HK-2 (cell line): ENCODE results near the gene SMAD5.

Experiments
- DNase-seq: peaks from one replicate; pipeline ENCODE4 v3.0.0-alpha.2; 2018; ENCODE audit not compliant: unreplicated experiment

The SMAD5 gene

DNA sequence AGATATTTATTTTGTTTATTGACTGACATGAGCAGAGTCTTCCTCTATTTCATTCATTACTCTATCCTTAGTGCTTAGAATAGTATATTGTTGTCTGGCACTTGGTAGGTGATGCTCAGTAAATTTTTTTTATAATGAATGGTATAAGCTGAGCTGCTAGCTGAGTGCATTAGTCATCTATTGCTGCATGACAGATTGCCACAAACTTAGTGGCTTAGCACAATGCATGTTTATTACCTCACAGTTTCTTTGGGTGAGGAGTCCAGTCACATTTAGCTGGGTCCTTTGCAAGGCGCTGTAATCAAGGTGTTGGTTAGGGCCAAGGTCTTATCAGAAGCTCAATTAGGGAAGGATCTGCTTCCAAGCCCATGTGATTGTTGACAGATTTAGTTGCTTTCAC is 23.1 kb downstream of the SMAD5 start:
- no peak for DNase-seq

DNA sequence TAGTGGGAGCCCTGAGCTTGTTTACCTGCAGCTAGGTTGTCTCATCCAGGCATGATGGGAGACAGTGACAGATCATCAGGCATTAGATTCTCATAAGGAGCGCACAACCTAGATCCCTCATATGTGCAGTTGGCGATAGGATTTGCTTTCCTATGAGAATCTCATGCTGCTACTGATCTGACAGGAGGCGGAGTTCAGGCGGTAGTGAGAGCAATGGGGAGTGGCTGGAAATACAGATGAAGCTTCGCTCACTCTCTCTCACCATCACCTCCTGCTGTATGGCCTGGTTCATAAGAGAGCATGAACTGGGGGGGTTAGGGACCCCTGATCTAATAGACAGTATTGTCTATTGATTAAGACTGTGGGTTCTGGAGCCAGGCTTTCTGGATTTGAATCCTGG is 24.9 kb downstream of the SMAD5 start:
- no peak for DNase-seq

DNA sequence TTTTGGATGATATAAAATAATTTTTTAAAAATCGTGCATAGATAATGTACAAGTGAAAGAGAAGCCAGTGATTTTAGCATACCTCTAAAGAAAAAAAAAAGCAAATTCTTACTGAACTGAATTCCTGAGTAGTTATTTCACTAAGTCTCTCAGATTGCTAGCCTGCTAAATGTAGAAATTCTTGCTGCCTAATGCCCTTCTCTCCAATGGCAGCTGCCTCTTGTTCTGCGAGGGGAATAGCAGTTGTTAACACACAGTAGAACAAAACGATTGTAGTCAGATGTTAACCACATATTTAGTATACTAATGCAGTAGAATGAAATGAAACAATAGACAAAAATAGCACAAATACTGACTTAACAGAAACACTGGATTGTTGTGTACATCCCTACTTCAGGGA is 26.8 kb downstream of the SMAD5 start:
- no peak for DNase-seq

DNA sequence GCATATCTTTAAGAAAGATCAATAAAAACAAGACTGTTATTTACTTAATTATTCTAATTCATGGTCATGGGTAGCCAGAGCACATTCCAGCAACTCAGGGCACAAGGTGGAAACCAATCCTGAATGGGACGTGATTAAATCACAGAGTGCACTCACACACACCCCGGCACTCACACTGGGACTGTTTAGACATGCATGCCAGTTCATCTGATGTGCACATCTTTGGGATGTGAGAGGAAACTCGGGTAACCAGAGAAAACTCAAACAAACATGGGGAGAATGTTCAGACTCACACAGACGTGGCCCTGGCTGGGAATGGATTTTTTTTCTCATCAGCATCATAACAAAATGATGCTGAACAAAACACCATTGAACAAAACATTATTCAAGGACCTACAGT is 29.4 kb downstream of the SMAD5 start:
- DNase-seq: no peak

DNA sequence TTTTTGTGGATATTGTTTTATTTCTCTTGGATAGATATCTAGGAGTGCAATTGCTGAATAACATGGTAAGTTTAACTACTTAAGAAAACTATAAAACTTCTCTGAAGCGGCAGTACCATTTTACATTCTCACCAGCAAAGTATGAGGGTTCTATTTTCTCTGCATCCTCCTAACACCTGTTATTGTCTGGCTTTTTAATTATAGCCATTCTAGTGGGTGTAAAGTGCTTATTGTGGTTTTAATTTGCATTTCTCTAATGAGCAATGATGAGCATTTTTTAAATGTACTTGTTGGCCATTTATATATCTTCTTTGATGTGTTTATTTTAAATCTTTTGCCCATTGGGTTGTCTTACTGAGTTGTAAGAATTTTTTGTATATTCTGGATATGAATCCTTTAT is 31.6 kb downstream of the SMAD5 start:
- DNase-seq: no peak

DNA sequence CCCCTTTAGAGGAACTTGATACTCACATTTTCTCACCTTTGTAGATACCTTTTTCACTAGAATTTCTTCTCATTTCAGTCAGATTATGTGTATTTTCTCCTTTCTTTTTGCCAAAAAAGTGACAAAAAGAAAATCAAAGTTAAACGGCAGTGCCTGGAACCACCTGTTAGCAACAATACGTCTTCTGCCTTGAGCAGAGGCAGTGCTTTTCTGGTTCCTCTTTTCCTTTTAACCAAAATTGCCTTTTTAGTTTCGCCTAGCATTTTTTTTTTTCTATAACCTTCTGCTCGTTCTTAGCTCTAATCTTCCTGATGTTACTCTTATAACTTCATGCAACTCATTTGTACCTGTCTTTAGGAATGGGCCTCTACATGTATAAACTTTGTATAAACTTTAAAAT is 34.3 kb downstream of the SMAD5 start:
- no peak for DNase-seq

DNA sequence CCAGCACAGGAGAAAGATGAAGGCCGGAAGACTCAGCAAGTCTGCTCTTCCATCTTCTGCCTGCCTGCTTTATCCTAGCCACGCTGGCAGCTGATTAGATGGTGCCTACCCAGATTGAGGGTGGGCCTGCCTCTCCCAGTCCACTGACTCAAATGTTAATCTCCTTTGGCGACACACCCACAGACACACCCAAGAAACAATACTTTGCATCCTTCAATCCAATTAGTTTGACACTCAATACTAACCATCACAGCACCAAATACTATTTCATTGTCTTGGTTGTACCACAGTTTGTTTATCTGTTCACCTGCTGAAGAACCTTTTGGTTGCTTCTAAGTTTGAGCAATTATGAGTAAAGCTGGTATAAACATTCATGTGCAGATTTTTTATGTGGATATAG is 36.6 kb downstream of the SMAD5 start:
- no peak for DNase-seq

DNA sequence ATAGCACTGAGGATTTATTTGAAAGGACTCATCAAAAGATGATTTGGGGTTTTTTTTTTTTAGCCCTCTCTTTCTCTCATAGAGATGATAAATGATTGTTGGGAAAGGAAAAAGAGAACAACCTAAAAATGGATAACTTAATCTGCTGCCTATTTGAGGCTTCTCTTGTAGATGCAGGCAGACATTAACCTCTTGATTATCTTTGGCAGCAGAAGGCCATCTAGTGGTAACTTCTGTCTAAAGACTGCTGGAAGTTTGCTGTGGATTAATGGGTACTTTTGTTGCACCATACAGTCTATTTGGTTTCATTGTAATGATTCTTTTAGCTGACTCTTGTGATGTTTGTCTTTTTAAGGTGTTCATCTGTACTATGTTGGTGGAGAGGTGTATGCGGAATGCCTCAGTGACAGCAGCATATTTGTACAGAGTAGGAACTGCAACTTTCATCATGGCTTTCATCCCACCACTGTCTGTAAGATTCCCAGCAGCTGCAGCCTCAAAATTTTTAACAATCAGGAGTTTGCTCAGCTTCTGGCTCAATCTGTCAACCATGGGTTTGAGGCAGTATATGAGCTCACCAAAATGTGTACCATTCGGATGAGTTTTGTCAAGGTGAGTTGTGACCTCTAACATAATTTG is 41.5 kb downstream of the SMAD5 start:
- no peak for DNase-seq

DNA sequence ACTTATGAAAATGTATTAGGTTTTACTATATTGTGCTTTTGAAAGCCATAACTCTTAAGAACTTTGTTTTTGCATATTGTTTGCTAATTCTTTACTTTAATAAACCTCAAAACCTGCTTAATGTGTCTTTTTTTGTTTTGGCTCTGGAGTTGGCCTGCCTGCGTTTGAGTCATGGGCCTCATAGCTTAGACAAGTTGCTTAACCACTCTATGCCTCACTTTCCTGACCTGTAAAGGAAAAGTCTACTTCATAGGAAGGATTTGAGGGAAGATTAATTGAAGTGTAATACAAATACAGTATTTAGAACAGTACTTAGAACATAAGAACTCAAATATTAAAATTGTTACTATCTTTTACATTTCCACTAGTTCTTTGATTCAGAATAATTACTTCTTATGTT is 50.0 kb downstream of the SMAD5 start:
- DNase-seq: no peak

DNA sequence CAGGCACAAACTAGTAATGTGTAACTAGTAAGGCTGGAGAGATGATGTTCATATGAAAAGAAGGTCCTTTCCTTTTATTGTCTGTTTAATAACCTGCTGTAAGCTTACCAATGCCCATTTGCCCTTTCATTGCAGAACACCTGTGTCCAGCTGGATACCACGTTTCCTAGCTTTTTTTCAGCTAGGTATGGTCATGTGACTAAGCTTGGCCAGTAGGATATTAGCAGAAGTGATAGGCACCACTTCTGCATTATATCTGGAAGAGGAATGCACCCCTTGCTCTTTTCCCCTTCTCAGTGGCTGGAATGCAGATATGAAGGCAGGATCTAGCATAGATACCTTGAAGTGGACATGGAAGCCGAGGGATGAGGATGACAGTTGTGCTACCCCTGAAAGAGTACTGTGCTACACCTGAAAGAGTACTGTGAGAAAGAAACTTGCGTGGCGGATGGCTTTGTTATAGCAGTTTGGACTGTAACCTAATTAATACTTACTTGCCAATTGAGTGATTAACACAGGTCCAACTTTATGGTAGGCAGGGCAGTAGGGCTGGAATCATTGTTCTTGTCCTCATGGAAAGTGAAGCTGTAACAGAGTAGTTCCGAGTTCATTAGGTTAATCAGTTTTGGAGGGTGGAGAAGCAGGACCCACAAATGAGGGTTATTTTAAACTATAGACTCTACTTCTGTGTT is 53.5 kb downstream of the SMAD5 start:
- DNase-seq: no peak

DNA sequence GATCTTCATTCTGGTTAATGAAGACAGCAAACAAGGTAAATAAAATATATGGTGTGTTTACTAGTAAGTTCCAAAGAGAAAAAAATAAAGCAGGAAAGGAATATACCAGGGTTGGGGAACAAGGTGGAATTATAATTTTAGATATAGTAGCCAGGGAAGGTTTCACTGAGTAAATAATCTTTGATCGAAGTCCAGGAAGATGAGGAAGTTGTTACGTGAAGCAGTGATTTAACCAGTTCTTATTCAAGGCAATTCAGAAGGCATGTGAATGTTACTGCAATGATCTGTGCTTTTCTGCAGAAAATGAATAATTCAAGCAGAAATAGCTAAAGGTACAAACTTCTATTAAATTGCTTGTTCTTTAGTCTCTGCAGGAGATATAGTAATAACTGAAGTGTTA is 54.2 kb downstream of the SMAD5 start:
- no peak for DNase-seq

DNA sequence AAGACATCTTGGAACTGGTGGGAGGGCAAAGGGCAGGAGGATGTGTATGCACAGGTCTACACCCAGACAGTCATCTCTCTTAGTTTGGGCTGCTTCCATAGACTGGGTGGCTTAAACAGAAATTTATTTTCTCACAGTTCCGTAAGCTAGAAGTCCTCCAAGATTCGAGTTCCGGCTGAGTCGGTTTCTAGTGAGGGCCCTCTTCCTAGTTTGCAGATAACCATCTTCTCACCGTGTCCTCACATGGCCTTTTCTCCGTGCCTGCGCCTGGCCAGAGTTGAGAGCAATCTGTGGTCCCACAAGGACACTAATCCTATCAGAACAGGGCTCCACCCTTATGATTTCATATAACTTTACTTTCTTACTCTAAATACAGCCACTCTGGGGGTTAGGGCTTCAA is 56.2 kb downstream of the SMAD5 start:
- no peak for DNase-seq

DNA sequence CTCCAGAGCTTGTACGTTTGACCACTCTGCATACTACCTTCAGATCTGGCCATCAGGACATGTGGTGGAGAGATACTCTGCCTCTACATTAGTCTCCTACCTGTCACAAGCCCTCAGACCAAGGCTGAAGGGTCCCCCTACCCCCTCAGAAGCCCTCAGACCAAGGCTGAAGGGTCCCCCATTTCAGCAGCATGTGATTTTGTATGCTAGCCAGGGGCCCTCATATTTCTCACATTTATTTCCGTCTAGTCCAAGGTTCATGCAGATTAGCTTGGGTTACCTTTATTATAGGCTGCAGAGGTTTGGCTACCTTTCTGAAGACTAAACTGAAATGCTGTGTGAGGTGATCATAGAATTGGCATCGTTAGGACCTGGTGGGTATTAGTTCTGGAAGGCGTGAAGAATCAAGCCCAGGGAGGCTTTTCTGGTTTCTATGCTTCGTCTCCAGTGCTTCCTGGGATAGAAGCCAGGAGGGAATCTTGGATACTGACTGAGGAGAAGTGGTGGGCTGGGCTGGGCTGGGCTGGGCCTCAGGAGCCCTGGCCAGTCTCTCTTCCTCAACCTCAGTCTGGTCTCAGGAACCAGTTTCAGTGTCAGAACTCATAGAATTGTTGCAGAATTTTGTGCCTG is 57.6 kb downstream of the SMAD5 start:
- no peak for DNase-seq

DNA sequence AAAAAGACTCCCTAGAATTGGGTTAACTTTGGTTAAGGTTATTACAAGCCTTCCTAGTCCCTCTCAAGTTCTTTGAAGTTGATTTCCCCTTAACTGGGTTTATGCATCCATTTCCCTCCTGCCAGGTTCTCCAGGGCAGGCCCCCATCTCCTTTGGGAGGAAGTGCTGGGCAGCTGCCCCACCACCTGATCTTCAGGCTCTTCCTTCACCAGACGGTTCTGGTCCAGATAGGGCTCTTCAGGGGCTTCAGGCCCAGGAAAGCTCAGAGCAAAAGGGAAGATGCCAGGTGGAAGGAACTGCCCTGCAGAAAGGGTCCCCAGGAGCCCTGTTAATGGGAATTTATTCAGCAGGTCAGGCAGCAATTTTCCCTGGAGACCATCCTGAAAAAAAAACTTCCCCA is 58.3 kb downstream of the SMAD5 start:
- DNase-seq: no peak

DNA sequence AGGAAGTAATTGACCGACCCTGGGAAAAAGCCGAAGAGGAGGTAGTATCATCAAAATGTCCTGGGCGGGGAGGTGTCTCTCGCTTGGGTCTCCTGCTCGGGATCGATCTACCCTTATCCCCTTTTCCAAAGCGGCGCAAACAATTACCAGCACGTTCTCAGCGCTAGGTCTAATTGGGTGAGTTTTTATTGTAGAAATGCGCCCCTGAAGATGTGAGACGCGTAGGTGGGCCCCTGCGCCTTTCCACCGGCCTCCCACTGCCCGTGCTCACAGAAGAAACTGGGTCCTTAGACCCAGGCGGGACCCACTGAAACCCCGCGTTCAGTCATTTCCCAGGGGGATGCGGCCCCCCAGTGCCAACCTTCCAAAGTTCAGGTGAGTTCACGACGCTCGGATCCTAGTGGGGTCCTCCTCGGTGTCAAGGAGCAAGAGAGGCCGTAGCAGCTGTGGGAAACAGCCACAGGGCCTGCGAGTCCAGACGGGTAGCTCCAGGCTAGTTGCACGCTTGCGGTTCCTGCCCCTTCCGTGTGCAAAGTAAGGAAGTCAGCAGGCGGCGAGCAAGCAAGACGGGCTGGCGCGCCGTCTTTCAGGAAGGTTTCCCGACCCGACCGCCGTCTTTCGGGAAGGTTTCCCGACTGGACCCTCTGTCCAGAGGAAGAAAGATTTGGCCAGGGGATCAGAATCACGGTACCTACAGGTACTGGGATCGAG is 58.8 kb downstream of the SMAD5 start:
- DNase-seq: no peak

DNA sequence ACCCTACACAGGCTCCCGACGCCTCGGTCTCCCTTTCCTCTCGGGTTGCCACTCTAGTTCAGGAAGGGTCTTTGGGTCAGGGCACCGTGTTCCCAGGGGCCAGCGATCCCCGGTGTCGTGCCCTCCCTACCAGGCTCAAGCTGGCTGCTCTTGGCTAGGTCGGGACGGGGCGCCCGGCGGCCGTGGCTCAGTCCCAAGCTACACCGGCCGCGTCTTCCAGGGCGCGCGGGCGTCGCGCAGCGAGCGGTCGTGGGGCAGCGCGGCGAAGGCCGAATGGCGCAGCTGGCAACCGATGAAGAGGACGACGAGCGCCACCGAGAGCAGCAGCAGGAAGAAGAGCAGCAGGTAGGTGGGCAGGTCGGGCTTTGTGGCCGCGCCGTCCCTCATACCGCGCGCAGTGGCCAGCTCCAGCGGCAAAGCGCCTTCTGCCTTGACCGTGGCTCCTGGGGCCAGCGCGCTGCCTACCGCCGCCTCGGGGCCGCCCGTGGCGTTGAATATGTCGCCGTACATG is 59.4 kb downstream of the SMAD5 start:
- no peak for DNase-seq

DNA sequence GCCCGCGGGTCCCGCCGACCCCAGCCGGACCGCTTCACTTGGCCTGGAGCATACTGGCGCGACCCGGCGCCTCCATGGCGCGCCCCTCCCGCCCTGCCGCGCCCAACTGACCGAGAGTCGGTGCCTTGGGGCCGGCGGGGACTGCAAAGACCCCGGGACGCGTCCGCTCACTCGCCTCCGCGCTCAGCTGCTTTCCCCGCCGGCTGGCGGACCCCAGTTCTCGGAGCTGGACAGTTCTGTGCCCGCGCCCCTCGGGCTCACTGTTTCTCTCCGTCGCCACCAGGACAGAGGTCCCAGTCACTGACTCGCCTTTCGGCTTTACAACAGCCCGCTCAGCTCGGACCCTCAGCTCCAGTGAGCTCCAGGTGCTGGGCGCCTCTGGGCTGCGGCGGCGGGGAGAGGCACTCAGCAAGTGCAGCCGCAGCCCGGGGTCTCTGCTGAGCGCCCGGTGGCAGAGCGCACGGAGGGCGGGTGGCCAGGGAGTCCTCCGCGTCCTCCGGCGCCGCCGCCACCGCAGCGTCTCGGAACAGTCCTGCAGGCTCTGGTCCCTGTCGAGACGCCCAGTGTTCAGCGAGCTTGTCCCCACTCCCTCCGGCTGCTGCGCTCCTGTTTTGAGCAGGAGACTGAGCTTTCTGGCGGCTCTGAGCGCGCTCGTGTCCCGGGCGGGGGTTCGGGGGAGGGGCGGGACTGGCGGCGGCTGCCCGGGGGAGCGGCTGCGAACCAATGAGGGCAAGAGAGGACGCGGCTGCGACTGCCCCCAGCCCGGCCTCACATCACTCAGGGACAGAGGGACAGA is 60.1 kb downstream of the SMAD5 start, which contains the start of gene SMIM32:
SMIM32 (minus strand) TSS at position 637 of the 796 bp plus-strand sequence. CDS start 638 bp downstream, outside the sequence.
- no peak for DNase-seq

DNA sequence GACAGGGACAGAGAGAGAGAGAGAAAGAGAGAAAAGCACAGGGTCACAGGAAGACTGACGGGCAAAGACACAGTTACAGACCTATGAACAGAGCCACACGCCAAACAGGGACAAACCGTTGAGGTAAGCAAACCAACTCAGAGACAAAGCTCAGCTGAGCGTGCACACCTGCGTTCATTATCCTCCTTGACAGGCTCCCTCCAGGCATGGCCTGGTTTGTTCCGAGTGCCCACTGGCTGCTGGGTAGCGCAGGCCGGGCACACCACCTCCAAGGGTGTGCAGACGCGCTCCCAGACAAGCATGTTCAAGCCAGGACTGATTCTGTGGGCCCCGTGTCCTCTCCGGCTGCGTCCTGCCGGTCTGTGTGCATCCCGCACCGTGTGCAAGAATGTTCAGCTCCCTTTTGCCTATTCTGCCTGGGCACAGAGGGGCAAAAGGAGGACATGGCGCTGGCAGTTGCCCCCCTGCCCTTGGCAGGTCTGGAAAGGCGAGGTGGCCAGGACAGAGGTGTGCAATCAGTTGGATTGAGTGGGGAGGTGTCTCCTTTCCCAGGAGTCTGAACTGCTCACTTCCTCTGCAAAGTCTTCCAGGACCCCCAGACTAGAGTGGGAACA is 60.8 kb downstream of the SMAD5 start:
- DNase-seq: no peak

DNA sequence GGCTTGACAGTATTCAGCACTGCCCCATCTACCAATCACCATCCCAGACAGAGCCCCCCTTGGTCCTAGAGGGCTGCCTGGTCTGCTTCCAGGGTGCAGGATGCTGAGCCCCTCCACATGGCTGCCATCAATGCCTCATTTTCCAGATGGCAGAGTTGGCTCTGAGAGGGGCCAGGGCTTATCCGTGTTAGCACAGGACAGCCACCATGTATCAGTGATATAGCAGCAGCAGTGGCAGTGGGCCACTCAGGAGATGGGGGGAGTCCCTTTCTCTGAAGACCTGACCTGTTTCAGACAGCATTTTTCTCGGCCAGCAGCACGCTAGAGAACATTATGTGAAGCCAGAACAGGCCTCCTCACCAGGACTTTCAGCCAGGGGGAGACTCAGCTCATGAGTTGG is 61.9 kb downstream of the SMAD5 start:
- DNase-seq: no peak

DNA sequence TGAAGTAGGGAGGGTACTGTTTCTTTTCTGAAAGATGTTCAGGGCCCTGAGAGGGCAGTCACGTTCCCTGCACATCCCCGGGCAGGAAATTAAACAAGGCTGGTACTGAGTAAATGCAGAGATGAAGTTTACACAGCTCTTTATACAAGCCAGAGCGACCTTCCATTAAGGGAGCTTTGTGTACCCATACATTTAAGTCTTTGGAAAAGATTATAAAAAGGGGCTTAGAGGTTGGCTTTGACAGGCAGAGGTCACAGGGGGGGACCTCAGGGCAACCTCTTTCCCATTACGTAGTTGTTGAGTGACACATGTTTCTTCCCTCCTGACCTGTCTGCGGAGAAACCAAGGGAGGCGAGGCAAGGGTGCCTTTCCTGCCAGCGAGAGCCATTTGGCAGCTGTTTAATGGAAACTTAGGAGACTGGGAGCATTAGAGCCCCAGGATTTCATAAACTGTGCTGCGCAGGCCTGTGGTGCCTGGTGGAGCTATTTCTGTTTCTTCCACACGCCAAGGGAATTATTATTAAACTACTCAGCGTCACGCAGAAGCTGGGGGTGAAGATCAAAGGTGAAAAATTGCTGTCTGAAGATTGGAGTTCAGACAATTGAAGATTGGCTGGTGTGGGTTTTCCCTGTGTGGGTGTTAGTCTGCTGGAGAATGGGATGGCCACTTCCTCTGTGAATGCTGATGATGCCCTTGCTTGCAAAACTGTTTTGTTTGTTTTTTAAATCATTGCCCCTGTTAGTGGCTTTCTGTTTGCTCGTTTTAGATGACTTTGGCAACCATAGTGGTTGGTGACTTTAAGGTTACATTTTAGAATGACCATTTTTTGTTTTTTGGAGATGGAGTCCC is 63.6 kb downstream of the SMAD5 start:
- no peak for DNase-seq
